GM12872 (cell line): Measurements from ENCODE around the gene IRF1.

Source experiments
- TF ChIP-seq, protein P1 (sequence below): IDR thresholded peaks from 3 replicates; pipeline ENCODE4 v1.5.1; 2011; ENCODE audit warnings: low read depth, mild to moderate bottlenecking, low read length, moderate library complexity; ENCODE audit not compliant: insufficient read depth

The IRF1 gene

DNA sequence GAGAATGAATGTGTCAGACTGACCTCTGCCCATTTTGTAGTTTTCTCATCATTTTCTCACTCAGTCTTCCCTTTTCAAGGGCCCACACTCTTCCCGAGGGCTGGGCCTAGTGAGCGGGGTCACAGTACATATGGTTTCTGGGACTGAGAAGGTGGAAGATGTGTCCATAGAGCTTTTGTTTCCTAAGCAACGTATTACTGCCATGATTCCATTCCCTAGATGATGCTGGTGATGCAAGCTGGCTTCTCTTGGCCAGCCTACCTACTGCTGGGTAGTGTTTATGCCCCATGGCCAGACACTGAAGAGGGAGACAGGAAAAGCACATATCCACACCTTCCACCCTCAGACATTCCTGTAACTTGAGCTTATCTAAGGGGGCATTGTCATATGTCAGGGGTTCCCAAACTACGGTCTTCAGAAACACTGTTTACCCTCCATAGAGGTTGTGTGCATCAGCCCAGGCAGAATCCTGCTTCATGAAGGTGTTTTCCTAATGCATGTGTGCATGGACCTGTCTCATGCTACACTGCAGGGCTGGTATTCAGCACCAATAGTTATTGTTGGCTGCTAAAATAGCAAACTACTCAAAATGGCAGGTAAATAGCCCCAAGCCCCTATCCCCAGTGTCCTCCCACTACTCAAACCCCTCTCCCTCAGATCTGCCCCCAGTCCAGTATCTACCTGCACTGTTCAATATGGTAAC is 9.5 kb downstream of the IRF1 start:
- TF ChIP-seq, protein P1, sequence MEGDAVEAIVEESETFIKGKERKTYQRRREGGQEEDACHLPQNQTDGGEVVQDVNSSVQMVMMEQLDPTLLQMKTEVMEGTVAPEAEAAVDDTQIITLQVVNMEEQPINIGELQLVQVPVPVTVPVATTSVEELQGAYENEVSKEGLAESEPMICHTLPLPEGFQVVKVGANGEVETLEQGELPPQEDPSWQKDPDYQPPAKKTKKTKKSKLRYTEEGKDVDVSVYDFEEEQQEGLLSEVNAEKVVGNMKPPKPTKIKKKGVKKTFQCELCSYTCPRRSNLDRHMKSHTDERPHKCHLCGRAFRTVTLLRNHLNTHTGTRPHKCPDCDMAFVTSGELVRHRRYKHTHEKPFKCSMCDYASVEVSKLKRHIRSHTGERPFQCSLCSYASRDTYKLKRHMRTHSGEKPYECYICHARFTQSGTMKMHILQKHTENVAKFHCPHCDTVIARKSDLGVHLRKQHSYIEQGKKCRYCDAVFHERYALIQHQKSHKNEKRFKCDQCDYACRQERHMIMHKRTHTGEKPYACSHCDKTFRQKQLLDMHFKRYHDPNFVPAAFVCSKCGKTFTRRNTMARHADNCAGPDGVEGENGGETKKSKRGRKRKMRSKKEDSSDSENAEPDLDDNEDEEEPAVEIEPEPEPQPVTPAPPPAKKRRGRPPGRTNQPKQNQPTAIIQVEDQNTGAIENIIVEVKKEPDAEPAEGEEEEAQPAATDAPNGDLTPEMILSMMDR, result no peak

DNA sequence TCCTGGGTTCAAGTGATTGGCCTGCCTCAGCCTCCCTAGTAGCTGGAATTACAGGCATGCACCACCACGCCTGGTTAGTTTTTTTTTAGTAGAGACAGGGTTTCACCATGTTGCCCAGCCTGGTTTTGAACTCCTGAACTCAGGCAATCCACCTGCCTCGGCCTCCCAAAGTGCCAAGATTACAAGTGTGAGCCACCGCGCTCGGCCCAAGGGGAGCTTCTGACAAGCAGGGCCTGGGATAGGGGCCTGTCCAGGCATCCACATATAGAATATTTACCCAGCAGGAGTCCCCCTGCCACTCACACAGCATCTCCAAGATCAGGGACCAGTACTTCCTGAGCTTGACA is 10.1 kb downstream of the IRF1 start:
- TF ChIP-seq, protein P1, result no peak

DNA sequence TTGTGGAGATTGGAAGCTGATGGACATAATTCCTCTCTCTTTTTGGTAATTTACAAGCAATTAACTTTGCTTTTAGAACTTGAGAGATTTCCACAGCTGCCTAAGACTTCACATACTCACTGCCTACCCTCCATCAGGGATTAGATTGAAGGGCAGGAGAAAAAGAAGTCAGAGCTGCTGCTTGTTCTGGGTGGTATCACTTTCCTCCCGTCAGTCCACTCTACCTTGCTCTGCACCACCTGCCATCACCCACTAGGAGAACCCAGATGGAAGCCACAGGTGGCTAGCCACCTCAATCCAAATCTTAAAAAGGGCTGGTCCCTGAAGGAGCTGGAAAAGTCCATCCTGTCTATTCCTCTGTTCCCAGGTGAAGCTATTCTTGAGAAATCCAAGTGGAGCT is 10.5 kb downstream of the IRF1 start:
- TF ChIP-seq, protein P1, result peak; percentile 57; the same call in 2 of the 3 replicates

DNA sequence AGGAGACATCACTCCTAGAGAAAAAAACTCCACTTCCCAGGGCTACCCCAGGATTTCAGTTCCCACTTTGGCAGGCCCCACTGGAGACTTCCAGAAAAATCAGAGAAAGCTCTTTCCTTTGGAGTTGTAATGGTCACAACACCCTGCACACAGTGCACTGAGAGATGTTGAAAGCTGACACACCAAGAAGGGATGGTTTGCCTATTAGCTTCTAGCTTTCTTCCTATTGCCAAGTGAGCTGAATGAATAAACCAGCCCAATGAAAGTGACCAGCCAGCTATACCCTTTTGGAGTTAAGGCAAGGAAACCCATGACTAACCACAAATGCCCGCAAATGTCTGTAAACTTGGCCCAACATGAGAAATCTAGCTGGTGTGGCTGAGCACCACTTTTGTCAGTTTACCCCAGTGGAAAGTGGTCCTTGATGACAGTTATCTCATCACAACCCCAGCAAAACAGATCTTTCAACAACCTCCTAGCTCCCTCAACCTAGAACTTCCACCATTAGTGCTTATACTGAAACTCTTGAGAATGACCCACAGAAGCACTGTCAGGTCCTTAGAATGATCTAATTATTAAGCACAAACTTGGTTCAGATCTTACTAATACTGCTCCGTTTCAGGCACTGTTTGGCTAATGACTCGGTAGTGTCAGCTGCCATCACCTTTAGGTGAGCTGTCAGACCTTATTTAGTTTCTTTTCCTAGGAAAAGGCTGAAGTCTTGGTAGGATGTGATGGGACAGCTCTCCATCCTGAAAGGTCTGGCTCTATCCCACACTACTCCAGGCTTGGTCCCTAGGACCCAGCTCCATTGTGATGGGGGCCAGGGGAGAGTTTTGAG is 11.2 kb downstream of the IRF1 start:
- TF ChIP-seq, protein P1, result no peak

DNA sequence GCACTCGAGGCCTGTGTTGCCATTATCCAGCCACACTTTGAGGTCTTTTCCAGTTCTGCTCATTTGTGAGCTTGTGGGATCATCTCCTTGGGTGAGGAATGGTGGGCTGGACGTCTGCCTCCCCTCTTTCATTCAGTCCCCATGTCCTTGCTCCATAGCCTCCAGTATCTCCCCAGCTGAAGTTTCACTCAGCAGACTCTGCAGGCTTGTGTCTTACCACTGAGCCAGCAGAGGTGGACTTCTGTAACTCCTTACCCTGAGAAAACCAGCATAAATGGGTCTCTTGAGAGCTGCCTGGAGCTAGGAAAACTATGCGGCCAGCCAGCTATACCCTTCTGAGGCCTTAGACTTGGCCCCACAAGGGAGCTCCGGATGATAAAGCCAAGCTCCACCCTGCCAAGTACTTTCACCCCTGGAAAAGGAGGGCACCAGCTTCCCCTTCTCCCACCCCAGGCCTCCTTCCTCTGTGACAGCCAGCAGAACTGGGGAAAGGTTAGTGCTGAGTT is 12.2 kb downstream of the IRF1 start:
- TF ChIP-seq, protein P1, result no peak

DNA sequence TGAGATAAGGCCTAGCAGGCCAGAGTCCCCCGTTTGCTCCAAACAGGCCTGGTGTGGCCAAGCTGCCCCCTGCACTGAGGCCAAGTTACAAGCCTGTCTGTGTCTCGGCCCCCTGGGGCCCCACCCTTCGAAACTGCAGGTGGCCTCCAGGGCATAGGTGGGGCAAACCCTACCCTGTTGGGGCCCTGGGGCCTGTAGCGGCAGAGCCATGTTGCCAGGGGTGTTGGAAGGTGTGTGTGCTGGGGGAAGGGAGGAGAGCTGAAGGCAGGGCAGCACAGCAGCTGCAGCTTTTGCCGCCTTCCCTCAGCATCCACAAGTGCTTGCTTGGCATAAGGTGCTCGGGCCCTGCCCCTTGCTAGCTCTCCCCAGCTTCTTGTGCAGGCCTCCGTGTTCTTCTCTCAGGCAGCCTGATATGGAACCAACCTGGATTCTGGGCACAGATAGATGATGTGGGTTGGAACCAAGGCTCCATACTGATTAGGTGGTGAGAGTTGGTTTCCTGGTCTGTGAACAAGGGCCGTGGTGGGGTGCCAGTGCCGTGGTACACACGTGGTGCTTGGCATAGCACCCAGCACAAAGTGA is 12.7 kb downstream of the IRF1 start:
- TF ChIP-seq, protein P1, result no peak
